Large intestine (tissue), 3 donors: ENCODE data around the gene CD63. TPM values are rescaled to one million over a fixed set of nuclear protein-coding genes. Genes with fewer than 3 reads are reported as not detected.
A peak's percentile ranks its signal among the peaks of the same experiment; 100 is the strongest.

Experiments
- DNase-seq, 2 donors: peaks; one replicate each; pipeline versions ENCODE4 v3.0.0 to v3.0.0-alpha.2; 2013
- H3K27ac ChIP-seq: one replicate; pipeline ENCODE4 v1.5.1; 2013; ENCODE audit warnings: low read length
- H3K27me3 ChIP-seq: 2 replicates; pipeline ENCODE4 v1.6.1; 2013; ENCODE audit warnings: low read length; ENCODE audit not compliant: control insufficient read depth, insufficient read depth
- H3K36me3 ChIP-seq: 2 replicates; pipeline ENCODE4 v1.6.1; 2013; ENCODE audit warnings: low read length; ENCODE audit not compliant: control insufficient read depth, insufficient read depth
- H3K4me1 ChIP-seq: one replicate; pipeline ENCODE4 v1.6.1; 2013; ENCODE audit warnings: low read length; ENCODE audit not compliant: control insufficient read depth, insufficient read depth
- H3K4me3 ChIP-seq: one replicate; pipeline ENCODE4 v1.5.1; 2013; ENCODE audit warnings: low read length
- H3K9me3 ChIP-seq: one replicate; pipeline ENCODE4 v1.6.1; 2013; ENCODE audit warnings: mild to moderate bottlenecking, low read depth, low read length, moderate library complexity; ENCODE audit not compliant: control insufficient read depth
- WGBS: methylation state at CpG from one replicate; pipeline ENCODE4 v1.1.5; 2013; ENCODE audit warnings: low lambda C conversion rate; ENCODE audit not compliant: insufficient coverage; 5-methylcytosine and 5-hydroxymethylcytosine counted together
- polyA plus RNA-seq: library from polyadenylated mRNA; unstranded; fragments of 120-200 nt; gene quantifications from one replicate; pipeline ENCODE4 v1.2.1, GENCODE V29; 2013

The CD63 gene
- polyA plus RNA-seq, 1 donor: 955 TPM

DNA sequence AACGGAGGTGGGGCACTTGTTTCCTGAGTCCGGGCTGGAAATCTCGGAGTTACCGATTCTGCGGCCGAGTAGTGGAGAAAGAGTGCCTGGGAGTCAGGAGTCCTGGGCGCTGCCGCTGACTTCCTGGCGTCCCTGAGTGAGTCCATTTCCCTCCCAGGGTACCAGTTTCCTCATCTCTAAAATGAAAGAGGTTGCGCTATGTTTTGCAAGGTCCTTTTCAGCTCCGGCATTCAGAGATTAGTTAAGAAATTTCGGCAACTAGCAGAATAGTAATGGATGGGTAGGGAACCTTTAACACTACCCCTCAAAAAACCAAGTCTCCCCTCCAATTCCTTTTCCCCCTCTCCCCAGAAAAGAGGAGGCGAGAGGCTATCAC, 12.2 kb downstream of the CD63 start:
- WGBS: no CpG with 5 or more reads among the region's 13 CpGs
- Histone ChIP-seq H3K27ac (peak overlapping the region; percentile 91), H3K4me1 (peaks cover 51% of the 10 kb centered on the region), H3K27me3 (peaks cover 5% of the 10 kb centered on the region), H3K4me3 (peak overlapping the region; percentile 78), H3K36me3 (peaks cover 12% of the 10 kb centered on the region), H3K9me3 (no peaks in the 10 kb centered on the region)
- DNase-seq: no peak

DNA sequence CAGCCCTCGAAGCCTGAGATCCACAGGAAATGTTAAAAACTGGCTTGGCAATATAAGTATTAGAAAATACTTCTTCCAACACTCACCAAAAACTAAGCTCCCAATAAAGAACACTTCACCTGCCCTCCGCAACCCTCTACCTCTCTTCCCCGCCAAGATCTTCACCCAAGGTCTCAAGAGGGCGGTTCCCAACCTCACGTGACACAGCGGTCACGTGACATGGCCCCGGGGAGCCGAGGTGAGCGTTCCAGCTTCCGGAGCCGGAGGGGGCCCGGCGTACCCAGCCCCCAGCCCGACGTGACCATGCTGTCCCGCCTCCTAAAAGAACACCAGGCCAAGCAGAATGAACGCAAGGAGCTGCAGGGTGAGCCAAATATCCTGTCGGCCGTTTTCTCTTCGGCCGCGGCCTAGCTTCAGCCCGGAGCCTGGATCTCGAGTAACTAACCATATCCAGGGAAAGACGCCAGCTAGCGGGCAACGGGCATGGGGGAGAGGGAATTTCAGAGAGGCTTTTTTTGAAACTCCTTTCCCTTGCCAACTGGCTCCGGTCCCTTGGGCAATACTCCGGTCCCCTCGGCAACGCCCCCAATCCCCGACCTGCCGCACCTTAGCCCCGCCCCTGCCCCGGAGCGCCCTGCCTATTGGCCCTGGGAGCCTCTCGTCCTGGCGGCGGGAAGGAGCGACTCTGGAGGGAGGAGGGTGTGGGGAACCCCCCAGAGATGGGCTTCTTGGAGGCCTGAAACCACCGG, 12.8 kb downstream of the CD63 start, which contains the start of gene BLOC1S1:
Gene BLOC1S1, plus strand, starts transcription at position 214 of the 749 bp plus-strand sequence. Its CDS starts 6 bp downstream, at position 220.
- Histone ChIP-seq H3K9me3 (no peaks in the 10 kb centered on the region), H3K27me3 (peaks cover 5% of the 10 kb centered on the region), H3K4me3 (peak within 1 kb of the TSS; percentile 78), H3K4me1 (peaks cover 45% of the 10 kb centered on the region), H3K27ac (peak within 1 kb of the TSS; percentile 91), H3K36me3 (peaks cover 11% of the 10 kb centered on the region)
- peak; percentile 95 to 97 for DNase-seq
- no CpG with 5 or more reads among the region's 42 CpGs for WGBS

DNA sequence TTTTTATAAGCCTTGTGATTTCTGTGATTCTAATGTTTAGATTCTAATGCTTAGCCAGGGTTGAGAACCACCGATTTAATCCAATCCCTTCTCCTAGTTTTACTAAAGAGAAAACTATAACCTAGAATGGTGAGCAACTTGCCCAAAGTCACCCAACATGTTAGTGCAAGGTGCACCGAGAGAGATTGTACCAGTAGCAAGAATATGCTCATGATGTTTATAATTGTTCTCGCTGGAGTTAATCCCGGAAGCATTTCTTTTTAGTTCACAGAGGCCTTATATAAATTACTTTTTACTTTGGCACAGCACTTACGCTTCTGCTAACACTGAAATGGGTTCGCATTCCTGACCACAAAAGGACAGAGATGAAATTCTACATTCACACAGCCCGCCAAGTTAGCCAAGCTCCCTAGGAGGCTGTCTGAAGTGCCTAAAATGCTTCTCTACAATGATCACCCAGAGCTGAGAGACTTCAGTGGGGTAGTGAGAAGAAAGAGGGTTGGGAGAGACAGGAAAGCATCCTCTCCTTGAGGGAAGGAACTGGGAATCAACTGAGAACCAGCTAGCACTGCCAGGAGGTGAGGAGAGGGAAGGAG, 13.5 kb downstream of the CD63 start:
- Histone ChIP-seq H3K9me3 (no peaks in the 10 kb centered on the region), H3K36me3 (peaks cover 11% of the 10 kb centered on the region), H3K4me3 (peak overlapping the region; percentile 78), H3K27me3 (peaks cover 5% of the 10 kb centered on the region), H3K4me1 (peaks cover 42% of the 10 kb centered on the region), H3K27ac (peak overlapping the region; percentile 91)
- DNase-seq: no peak
- WGBS: no CpG with 5 or more reads among the region's 7 CpGs

DNA sequence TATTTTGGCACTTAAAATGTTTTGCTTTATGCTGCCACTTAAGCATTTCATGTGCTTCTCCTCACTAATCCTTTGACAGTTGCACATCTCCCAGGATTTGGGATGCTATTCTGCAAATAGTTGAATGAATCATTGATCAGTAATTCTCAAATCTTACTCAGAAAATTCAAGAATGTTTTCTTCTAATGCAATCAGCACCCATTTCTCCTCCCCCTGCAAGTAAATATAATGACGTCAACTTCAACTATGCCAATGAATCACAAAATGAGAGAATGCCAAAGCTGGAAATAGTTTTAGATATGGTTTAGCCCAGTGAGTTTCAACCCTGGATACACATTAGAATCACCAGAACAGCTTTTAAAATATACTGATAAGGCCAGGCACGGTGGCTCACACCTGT, 15.1 kb downstream of the CD63 start:
- H3K27ac ChIP-seq: no peak overlapping the region
- no peaks in the 10 kb centered on the region for H3K9me3 ChIP-seq
- H3K4me1 ChIP-seq: peaks cover 28% of the 10 kb centered on the region
- H3K27me3 ChIP-seq: peaks cover 16% of the 10 kb centered on the region
- WGBS: no CpG with 5 or more reads among the region's 2 CpGs
- H3K36me3 ChIP-seq: peaks cover 2% of the 10 kb centered on the region
- no peak overlapping the region for H3K4me3 ChIP-seq
- no peak for DNase-seq

DNA sequence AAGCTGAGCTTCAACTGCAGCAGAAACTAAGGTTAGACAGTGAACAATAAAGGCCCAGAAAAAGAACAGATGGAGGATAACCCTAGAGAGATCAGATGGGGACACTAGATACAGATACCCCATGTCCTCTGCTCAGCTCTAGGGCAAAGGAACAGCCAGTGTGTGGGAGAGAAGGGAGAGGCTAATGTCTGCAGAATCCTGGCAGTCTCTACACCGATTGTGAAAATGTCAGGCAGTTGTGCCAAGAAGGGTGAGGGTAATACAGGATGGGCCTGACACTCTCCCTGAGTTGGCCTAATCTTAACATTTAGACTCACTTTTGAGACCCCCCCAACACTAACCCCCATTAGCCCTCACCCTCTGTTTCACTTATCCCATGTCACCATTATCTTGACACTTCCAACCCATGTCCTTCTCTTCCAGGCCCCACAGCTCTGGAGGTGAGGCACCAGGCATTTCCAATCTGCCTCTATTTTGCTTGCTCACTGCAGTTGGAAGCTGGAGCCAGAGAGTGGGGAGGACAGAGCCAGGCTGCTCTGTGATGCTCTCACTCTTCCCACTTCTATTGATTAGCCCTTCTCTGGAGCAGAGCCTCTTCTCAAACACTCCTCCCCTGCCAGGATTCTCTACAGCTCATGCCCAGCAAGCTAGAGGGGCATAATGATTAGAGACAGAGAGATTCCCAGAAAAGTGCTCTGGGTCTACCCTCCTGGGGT, 16.0 kb downstream of the CD63 start:
- Histone ChIP-seq H3K27ac (no peak overlapping the region), H3K4me1 (peaks cover 20% of the 10 kb centered on the region), H3K4me3 (no peak overlapping the region), H3K9me3 (no peaks in the 10 kb centered on the region), H3K36me3 (no peaks in the 10 kb centered on the region), H3K27me3 (peaks cover 20% of the 10 kb centered on the region)
- no CpG with 5 or more reads among the region's 1 CpG for WGBS
- no peak for DNase-seq

DNA sequence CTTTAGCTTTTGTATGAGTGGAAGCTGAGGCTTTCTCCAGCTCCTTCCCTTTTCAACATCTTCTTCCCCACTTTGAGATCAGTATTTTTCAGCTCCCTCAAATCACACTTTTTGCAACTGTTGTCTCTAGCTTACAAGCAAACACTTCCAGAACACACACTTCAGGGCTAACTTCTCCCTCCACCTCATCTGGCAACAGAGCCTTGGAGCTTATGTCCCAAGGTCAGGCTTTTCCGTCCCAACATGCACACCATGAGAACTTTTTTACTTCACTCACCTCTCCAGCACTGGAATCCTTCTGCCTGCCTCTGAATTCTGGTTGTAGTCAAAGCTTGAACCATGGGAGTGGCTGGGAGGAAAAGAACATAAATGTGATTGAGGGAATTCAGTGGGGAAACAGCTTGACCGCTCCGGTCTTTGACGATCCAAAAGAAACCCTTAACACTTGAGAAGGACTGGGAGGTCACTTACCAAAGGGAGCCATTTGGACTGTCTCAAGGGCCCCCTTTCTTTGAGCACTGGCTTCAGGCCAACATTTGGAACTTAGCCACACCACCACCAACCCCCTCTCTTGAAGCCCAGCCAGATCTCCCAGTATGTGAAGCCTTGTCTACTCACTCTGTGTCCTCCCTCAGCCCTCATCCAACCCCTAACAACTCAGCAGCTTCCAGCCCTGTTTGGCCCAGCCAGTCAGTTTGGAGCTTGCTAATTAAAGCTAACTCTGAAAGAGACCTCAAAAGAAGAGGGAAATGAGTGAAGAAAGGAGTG, 16.8 kb downstream of the CD63 start:
- DNase-seq: no peak
- Histone ChIP-seq H3K27me3 (peaks cover 26% of the 10 kb centered on the region), H3K36me3 (no peaks in the 10 kb centered on the region), H3K4me1 (peaks cover 15% of the 10 kb centered on the region), H3K4me3 (no peak overlapping the region), H3K9me3 (no peaks in the 10 kb centered on the region), H3K27ac (no peak overlapping the region)
- no CpG with 5 or more reads among the region's 4 CpGs for WGBS

DNA sequence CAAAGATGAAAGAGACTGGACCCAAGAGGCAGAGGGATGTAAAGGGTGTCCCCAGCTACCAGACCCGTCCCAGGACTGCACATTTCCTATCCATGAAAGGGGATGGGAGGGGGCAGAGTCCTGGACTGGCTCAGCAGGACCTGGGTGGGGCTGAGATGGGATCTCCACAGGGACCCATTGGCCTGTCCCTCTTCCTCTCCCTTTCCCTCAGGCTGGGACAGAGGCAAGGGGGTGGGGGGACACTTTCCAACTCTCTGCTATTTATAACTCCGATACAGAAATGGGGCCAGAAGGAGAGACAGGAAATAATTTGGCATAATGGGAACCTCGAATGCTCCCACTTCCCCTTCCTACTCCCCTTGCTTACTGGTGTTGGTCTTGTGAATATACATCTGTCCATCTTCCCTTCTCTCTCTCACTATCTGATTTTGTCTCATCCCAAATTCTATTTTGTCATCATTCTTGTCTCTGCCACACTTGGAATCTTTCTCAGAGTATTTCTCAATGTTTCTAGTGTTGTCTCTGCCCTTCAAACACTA, 20.0 kb downstream of the CD63 start:
- Histone ChIP-seq H3K27ac (no peak overlapping the region), H3K4me1 (peaks cover 13% of the 10 kb centered on the region)
- no peak for DNase-seq

DNA sequence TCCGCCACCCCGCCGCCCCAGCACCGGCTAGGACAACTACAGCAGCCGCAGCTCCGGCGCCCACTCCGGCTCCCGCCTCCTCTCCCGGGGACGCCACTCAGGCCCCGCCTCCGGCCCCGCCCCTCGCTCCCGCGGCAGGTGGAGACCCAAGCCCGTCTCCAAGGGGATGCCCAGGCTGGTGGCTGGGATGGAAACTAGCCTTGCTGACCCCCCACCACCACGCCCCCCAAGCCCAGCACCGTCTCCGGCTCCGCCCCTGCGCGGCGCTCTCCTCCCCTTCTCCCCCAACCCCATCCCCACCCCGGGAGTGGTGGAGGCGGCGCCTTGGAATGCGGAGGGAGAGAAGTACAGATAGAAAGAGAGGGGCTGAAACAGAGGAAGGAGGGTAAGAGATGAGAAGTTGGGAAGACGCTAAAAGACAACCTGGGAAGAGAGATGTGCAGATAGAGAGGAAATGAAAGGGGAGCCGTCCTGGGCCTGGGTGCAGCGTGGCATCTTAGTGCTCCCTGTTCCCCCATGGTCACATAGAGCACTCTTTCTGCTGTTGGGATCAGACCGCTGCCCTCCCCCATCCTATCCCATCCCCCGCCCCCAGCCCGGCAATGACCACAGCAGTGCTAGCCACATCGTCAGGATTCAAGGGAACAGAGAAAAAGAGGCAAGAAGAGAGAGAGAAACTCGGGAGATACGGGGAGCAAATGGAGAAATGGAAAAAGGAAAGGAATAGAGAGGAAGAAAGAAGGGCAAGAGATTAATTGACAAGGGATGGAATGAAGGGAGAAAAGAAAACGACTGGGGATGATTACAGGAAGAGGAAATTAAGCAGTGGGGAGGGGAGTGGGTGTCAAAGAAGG, 20.7 kb downstream of the CD63 start, which contains the start of gene ITGA7:
Gene ITGA7, minus strand, starts transcription at position 64 of the 854 bp plus-strand sequence. CDS start 222 bp downstream, outside the sequence.
- H3K36me3 ChIP-seq: no peaks in the 10 kb centered on the region

More for the DNA sequence above, 20.0 kb downstream of the CD63 start:
- Histone ChIP-seq H3K9me3 (no peaks in the 10 kb centered on the region), H3K27me3 (peaks cover 29% of the 10 kb centered on the region), H3K36me3 (no peaks in the 10 kb centered on the region), H3K4me3 (no peak overlapping the region)
- no CpG with 5 or more reads among the region's 3 CpGs for WGBS

DNA sequence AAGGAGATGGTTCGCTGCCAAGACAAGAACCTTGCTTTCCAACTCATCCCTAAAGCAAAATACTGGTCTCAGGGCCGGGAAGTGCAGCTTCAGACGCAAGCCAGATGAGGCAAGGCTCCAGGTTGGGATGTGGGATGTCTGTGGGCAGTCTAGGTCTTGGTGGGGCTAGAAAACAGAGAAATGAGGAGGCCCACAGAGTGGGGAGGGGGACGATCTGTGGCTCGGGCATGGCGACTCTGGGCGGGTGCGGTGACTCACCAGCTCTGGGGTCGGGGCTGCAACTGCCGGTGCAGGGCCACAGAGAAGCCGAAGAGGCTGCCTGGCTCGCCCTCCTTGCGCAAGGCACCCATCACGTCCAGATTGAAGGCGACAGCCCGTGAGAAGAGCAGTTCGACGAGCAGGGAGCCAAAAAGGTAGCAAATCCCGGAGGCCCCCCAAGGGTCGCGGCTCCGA, 21.6 kb downstream of the CD63 start:
- Histone ChIP-seq H3K4me1 (peaks cover 22% of the 10 kb centered on the region), H3K4me3 (peak overlapping the region; percentile 53), H3K36me3 (no peaks in the 10 kb centered on the region), H3K9me3 (no peaks in the 10 kb centered on the region), H3K27me3 (peaks cover 27% of the 10 kb centered on the region), H3K27ac (no peak overlapping the region)
- DNase-seq: no peak
- no CpG with 5 or more reads among the region's 22 CpGs for WGBS

More for the DNA sequence above, 20.7 kb downstream of the CD63 start, which contains the start of gene ITGA7:
- peaks cover 20% of the 10 kb centered on the region for H3K4me1 ChIP-seq
- 0% methylated on average over 3 of the region's 39 CpGs for WGBS
- no peaks in the 10 kb centered on the region for H3K9me3 ChIP-seq
- no peak within 1 kb of the TSS for H3K27ac ChIP-seq
- H3K4me3 ChIP-seq: peak within 1 kb of the TSS; percentile 53
- peaks cover 29% of the 10 kb centered on the region for H3K27me3 ChIP-seq
- peak in 1 of 2 donors; percentile 46 for DNase-seq
